Stromal cell of bone marrow (primary cell): ENCODE measurements around the gene ENPP7.

ENCODE experiments used
- DNase-seq: peaks from one replicate; pipeline ENCODE4 v3.0.0-alpha.2; 2012; ENCODE audit warnings: low read depth

Gene ENPP7

DNA sequence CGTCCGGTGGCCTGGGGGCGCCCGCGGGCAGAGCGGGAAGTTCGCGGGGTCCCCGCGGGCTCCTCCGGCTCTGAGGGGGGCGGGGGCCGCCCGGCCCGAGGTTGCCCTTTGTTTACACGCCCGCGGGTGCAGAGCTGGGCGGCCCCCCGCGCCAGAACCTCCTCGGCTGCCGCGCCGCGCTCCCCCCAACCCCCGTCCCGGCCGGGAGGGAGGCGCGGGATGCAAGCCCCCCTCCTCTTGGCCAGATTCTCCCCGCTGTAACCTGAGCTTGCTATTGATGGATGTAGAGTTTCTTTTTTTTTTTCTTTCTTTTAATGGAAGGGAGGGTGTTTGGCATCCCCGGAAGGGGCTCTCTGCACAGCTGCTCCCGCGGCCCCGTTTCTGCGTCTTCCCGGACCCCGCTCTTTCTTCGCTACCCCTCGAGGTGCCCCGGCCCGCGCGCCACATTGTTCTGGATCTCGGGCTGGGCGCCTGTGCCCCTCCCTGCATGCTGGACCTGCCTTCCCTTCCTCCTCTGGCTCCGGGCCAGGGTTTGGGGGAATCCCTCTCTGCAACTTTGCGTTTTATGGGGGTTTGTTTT is 47.9 kb downstream of the ENPP7 start:
- DNase-seq = no peak

DNA sequence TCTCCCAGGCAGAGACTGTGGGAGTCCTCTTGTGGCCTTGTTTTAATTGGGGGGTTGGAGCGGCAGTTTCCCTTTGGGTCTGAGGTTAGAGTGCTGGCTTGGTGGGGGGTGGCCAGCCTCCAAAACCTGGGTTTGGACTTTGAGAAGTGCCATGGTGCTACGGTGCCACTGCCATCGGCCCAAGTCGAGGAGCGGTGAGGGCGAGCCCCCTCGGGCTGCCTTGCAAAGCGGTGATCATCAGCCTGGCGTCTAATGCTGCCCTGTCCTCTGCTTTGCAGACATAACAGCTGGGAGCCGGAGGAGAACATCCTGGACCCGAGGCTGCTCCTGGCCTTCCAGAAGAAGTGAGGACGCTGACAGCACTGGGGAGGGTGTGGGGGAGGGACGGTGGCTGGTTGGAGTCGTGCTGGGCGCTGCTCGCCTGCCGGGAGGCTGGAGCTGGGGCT is 48.4 kb downstream of the ENPP7 start:
- no peak for DNase-seq

DNA sequence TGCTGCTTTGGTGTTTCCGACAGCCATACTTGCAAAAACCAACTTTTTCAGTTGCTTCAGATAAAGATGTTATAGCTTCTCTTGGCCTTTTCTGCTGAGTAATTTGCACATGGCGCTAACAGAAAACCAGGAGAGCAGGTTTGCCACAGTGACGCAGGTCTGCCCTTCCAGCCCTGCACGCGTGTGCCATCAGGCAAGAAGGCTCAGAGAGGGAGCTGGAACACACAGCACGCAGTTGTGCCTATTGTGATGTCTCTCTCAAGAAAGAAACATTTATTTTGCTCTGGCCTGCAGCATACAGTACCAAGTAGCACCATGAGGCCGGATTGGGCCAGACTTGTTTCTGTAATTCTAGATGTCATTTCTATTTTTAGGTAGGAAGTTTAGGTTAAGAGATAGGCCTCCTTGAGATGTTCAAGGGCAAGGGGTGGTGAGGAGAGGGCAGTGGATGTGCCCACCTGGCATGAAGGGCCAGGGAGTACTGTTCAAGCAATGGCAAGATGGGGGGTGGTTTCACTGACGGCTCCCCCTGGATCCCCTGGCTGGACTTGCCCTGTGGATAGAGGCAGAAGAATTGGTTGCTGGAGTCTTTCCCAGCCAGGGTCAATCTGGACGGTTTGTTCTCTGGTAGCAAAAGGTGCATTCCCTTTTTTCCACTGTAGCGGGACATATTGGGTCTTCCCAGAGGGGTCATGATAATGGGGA is 49.1 kb downstream of the ENPP7 start:
- DNase-seq = no peak

DNA sequence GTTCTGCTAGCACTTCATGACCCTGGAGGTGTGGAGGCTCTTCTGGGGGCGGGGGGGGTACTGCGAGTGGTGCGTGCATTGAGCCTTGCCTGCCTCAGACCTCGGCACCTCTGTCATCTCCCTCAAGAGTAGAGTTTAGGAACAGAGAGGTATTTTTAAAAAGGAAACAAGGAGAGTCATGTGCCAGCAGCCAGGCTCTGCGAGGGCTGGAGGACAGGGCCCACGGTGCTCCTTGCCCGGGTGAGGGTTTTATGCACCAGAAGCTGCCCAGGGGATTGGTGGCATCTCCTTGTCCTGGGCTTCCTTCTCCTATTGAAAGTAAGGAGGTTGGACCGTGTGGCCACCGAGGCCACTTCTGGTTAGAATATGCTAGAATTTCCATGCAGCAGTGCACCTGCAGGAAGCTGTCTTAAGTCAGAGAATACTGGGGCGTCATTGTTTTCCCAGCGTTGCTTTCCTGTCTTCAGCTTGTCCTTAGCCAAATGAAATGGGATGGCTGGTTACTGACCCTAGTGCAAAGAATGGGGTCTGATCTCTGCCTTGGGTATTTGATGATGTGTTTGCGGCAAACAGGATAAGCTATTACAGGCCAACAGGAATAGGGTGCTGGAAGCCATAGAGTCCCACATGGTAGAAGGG is 50.4 kb downstream of the ENPP7 start:
- DNase-seq = no peak

DNA sequence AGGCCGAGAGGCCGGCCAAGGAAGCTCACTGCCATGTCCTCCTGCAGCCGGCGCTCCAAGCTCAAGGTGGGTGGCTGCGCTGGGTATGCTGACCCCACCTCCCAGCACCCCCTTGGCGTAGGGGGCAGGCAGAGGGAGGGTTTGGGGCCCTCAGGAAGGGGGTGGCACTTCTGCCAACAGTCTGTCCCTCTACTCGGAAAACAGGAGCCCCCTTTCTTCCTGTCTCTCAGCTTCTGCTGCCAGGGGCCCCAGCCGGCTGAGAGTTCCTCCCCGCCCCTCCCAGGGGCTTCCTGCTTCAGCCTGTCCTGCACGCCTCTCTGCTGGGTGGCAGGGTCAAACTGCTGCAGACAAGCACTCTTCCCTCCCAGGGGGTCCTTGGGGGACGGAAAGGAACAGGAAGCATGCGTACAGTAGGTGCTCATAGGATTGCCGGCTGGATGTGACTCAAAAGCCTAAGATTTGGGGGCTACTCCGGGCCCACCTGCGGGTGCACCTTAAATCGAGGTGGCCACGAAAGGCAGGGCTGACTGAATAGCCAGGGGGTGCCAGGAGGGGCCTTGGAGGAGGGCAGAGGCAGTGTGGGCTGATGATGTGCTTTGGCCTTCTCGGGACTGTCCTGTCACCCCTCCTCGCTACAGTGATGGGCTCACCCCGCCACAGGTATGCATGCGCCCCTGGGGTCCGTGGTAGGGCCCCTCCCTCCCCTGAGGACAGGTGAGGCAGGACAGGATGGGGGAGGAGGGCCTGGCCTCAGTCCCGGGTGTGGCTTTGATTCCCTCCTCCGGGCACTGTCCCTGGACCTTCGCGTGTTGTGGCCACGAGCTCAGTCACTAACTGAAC is 51.2 kb downstream of the ENPP7 start:
- no peak for DNase-seq

DNA sequence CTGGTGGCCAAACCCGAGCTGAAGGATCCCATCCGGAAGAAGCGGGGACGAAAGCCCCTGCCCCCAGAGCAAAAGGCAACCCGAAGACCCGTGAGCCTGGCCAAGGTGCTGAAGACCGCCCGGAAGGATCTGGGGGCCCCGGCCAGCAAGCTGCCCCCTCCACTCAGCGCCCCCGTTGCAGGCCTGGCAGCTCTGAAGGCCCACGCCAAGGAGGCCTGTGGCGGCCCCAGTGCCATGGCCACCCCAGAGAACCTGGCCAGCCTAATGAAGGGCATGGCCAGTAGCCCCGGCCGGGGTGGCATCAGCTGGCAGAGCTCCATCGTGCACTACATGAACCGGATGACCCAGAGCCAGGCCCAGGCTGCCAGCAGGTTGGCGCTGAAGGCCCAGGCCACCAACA is 53.1 kb downstream of the ENPP7 start:
- no peak for DNase-seq

DNA sequence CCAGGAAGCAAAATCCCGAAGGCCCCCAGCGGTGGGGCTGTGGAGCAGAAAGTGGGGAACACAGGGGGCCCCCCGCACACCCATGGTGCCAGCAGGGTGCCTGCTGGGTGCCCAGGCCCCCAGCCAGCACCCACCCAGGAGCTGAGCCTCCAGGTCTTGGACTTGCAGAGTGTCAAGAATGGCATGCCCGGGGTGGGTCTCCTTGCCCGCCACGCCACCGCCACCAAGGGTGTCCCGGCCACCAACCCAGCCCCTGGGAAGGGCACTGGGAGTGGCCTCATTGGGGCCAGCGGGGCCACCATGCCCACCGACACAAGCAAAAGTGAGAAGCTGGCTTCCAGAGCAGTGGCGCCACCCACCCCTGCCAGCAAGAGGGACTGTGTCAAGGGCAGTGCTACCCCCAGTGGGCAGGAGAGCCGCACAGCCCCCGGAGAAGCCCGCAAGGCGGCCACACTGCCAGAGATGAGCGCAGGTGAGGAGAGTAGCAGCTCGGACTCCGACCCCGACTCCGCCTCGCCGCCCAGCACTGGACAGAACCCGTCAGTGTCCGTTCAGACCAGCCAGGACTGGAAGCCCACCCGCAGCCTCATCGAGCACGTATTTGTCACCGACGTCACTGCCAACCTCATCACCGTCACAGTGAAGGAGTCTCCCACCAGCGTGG is 53.7 kb downstream of the ENPP7 start:
- no peak for DNase-seq

DNA sequence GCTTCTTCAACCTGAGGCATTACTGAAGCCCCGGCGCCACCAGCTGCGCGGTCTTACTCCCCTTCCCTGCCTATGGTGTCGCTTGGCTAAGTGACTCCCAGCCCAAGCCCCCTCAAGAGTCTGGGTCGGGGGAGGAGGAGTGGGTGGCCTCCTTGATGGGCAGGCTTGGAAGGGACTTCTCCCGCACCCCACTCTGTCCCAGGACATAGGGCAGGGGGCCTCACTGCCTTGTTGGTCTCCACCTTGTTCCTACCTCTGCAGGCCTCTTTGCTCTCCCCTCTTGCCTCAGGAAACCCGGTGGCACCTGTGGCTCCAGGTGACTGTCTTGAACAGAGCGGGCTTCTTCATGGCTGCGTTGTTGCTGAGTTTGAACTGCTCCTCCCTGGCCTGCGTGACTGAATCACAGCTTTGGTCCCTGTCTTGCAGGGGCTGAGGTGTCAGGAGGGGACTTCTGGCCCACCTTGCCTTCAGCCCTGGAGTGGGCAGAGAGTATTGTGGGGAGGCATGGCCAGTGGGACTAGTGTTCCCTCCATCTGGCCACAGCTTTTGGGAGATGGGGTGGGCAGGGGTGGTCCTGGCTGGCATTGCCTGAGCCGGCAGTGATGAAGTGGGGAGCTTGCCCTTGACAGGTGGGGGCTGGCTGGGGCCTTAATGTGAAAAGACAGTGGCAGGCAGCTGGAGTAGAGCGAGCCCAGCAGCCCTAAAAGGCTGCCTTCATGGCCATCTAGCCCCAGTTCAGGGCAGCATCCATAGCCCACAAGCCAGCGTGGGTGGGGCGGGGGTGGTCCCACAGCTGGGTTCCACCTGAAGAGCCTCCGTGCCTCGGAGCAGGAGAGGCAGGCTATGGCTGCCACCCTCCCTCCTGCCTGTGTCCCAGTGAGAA is 54.5 kb downstream of the ENPP7 start:
- no peak for DNase-seq

DNA sequence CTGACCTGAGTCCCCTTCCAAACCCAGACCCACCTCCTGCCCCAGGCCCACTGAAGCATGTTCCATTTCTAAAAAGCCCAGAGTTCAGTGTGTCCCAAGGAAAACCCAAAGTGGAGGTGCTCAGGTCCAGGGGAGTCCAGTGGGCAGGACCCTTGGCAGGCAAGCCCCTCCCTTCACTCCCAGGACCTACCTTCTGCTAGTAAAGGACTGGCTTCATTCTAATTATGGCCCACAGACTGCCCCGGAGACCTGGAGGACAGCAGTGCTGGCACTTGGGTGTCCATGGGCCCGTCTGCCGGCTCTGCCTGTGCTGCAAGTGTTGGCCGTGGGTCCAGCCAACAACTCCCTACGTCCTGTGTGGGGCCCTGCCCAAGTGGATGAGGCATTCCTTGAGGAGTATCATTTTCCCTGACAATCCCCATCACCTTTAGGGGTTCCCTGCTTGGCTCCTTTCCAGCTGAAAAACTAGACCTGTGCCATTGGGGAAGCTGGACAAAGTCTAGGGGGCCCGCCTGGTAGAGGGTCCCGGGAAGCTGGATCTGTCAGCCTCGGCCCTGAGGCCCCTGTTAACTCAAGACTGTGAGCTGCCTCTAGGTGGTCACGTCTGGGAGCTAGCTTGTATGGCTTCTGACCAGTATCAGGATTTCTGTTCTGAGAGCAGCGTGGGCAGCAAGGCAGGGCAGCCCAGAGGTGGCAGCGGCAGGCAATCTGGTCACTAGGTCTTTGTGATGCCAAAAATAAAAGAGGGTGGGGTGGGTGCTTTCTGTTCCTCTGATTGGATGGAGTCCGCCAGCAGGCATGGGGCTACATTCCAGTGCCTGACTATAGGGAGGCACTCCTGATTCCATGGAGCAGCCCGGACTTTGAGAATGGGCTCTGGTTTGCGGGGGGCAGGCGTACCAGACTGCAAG is 55.4 kb downstream of the ENPP7 start:
- DNase-seq = no peak

DNA sequence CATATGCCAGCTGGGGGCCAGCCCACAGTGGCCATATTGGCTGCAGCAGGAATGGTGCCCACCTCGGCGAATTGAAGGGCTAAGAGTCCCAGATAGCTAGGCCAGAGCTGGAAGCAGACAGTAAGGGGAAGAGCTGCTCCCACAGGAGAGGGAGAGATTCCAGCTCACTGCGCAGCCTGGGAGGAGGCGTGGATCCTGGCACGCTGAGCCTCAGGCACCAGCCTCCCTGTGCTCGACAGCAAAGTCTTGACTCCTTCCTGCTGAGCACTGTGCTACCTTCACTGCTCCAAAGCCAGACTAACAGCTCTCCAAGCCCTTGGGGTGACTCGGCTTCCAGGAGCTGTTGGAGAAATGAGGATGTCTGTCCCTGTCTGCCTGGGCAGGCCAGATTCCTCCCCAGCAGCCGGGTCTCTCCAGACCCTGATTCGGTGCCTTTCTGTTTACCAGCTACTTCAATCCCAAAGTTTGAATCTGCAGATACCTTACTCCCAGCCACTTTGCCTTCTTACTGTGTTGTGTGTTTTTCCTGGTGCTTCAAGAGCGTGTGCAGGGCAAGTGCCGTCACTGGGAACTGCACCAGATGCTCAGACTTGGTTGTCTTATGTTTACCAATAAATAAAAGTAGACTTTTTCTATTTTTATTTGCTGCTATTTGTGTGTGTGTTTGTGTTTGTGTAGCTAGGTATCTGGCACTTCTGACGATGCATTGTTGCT is 56.3 kb downstream of the ENPP7 start:
- no peak for DNase-seq

DNA sequence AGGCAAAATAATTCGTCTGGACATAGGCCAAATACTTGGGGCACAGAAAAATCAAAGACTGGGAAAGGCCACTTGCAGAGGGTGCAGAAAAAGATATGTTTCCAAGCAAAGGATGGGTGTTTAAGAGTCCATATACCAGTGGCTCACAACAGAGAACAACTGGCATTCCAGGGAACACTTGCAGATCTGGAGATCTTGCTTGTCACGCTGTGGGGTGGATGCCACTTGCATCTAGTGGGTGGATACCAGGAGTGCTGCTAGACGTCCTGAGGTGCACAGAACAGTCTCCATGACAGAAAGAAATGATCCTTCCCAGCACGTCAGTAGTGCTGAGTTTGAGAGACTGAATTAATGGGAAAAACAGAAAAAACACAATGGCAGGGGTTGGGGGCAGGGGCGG is 57.7 kb downstream of the ENPP7 start:
- no peak for DNase-seq

DNA sequence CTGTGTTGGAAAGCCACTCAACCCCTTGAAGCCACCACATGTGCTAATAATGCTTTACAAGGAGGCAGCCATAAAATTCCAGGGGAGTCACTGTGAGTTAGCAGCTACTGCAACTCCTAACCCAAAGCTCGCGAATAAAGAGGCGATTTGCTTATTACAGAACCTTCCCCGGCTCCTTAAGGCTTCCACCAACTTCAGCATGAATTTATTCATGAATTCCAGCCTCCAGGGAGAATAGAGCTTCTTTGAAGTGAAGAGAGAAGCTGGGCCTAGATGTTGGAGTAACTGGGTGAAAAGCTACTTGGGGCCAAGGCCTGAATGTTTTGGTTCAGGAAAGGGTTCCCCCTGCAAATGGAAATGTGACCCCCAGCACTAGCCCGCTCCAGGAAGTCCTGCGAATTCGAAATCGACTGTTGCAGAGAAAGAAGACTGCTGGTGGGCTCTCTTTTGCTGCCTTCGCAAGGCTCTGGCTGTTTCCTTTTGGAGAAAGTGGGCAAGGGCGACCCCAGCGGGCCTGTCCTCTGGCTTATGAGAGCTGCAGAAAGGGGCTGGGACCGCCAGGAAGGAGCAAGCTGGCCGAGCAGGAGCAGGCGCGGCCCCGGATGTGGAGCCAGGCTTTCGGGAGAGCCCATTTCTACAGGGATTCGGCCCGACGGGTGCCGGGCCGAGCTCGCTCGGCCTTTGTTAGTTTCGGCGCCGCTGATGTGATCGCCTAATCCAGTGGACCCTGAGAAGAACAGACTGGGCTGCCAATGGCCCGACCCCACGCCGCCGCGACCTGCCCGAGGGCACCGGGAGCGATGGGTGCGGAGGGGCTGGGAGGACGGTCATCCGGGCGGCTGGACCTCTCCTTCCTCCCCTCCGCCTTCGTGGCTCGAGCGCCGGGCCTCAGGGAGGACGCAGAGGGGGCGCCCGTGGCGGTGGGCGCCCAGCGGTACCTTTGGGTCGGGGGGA is 58.5 kb downstream of the ENPP7 start:
- no peak for DNase-seq

DNA sequence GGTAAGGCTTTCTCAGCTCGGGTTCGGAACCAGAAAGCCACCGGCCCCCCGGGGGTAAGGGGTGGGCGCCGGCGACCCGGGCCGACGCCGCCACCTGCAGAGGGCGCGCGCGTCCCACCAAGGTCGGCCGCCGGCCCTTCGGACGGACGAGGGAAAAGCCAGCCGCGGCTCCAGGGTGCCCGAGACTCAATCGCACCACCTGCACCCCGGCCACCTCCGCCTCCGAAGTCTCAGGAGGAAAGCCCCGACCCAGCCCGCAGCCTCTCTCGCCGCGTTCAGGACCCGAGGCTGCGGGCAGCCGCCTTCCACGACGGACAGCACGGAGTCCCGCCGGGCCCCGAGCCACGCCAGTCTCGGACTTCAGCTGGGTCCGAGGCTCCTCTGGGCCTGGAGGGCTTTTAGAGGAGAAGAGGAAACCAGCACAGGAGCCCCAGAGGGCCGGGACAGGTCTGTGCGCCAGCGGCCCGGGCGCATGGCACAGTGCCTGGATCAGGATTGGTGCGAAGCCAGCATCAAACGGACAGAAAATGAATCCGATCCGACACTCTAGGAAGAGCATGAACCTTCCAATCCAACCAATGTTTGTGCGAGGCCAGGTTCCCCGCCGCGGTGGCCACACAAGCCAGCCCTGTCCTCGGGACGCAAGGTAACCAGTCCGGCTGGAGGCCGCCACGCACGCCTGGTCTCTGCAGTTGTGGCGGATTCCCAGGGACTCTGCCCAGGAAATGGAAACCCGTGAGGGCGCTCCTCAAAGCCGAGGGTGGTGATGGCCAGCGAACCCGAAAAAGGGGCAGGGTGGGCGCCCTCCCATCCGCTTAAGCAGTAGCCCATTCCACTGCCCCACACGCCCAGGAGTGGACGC is 59.4 kb downstream of the ENPP7 start:
- no peak for DNase-seq

DNA sequence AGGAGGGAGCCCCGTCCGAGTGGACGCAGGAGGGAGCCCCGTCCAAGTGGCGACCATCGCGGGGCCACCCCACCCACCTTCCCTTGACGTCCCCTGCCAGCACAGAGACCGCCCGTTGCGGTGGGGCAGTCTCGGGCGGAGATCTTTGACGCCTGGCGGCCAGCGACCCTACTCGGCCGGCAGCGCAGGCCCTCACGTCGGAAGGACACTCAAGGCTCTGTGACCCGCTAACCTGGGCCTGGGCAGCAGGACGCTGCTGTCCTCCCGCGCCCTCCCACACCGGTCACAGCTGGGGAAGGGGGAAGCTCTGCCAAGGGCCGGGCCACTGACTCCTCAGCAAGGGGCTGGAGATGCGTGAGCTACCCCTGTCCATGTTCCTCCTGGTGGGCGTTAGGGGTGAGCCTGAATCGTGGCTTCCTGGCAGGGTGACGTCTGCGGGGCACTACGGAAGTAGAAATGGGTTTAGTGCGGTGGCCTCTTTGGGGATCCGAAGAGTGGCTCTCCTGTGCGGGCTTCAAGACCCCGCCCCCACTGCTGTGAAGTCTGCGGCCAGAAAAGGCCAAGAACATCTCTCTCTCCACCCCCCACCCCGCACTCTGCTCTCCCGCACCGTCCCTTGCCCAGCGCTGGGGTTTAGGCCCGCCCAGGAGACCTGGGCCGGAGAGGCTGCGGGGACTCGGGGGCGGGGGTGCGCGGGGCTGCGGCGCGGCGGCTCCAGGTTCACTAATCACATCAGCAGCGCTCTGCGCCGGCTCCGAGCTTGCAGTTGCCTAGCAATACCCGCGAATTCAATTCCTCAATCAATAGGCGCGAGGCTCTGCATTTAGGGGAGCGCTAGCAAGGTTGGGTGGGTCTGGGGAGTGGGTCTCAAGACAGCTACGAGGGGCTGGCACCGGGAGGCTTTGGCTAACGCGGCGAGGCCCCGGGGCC is 60.3 kb downstream of the ENPP7 start:
- DNase-seq = no peak

DNA sequence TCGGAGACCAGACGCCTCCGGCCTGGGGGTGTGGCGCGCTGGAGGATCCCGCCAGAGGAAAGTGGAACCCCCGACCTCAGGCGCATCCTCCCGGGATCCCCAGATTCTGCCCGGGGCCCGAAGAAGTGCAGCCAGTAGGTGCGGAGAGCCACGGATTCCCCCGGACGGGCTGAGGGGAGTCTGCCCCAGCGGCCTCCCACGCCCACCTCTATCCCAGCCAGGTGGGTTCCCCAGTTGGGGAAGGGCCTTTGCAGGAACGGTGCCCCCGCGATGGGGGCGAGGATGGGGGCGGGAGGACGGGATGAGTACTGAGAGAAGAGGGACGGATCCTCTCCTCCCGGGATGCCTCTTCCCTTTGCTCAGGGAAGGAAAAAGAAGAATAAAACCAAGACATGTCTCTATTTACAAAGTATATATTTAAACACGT is 61.0 kb downstream of the ENPP7 start:
- DNase-seq = no peak
